CD4-positive, CD25-positive, alpha-beta regulatory T cell (primary cell): ENCODE measurements around the gene ZSWIM5. TPM values are rescaled to one million over a fixed set of nuclear protein-coding genes. Genes with fewer than 3 reads are reported as not detected.
"Not testable (repeated sequence)": the region's sequence is repeated elsewhere in the genome, so short reads cannot be mapped to it uniquely, and the experiment has no call there.

ENCODE experiments used
- ATAC-seq, 2 donors: fragments of 150-1000 bp; cut with Tn5 transposase; one replicate each; pipeline ENCODE4 v1.10.0; 2021; ENCODE audit warnings: low read depth in 2 of 2, moderate number of reproducible peaks in 2 of 2, moderate library complexity in 1 of 2
- DNase-seq, 3 donors: peaks; one replicate each; pipeline versions ENCODE4 v3.0.0 to v3.0.0-alpha.2; 2012 to 2022; ENCODE audit warnings: mixed read lengths in 1 of 3
- H3K27ac ChIP-seq: one replicate; pipeline ENCODE4 v1.7.0; 2013; ENCODE audit warnings: mild to moderate bottlenecking, low read length; ENCODE audit not compliant: insufficient read depth, poor library complexity, severe bottlenecking
- H3K27me3 ChIP-seq: one replicate; pipeline ENCODE4 v1.7.0; 2013; ENCODE audit warnings: low read length; ENCODE audit not compliant: control insufficient read depth, insufficient read depth
- H3K36me3 ChIP-seq: one replicate; pipeline ENCODE4 v1.7.0; 2013; ENCODE audit warnings: mild to moderate bottlenecking, low read length, moderate library complexity; ENCODE audit not compliant: control insufficient read depth, insufficient read depth
- H3K4me1 ChIP-seq: 2 replicates; pipeline ENCODE4 v1.7.0; 2013; ENCODE audit warnings: mild to moderate bottlenecking, low read length; ENCODE audit not compliant: insufficient read depth, control insufficient read depth, poor library complexity, severe bottlenecking
- H3K4me3 ChIP-seq: one replicate; pipeline ENCODE4 v1.7.0; 2013; ENCODE audit warnings: low read depth, mild to moderate bottlenecking, low read length, moderate library complexity
- H3K9me3 ChIP-seq, 2 experiments: 1 replicate in 1 of 2; 2 replicates in 1 of 2; pipeline ENCODE4 v1.7.0; 2013; ENCODE audit warnings: low read length in 2 of 2, mild to moderate bottlenecking in 1 of 2, moderate library complexity in 1 of 2; ENCODE audit not compliant: control insufficient read depth in 2 of 2
- H3K27ac Mint-ChIP-seq, 3 donors: one replicate each; pipeline ENCODE4 v1.8.0; 2020 to 2022; ENCODE audit warnings: mild to moderate bottlenecking in 3 of 3, mixed read lengths in 3 of 3, moderate library complexity in 2 of 3
- H3K27me3 Mint-ChIP-seq: one replicate; pipeline ENCODE4 v1.8.0; 2022; ENCODE audit warnings: mild to moderate bottlenecking, mixed read lengths
- H3K36me3 Mint-ChIP-seq: one replicate; pipeline ENCODE4 v1.8.0; 2020; ENCODE audit warnings: mixed read lengths
- H3K4me1 Mint-ChIP-seq, 4 donors: one replicate each; pipeline ENCODE4 v1.8.0; 2020 to 2022; ENCODE audit warnings: mixed read lengths in 4 of 4, mild to moderate bottlenecking in 1 of 4
- H3K4me3 Mint-ChIP-seq, 4 donors: one replicate each; pipeline ENCODE4 v1.8.0; 2020 to 2022; ENCODE audit warnings: mild to moderate bottlenecking in 4 of 4, mixed read lengths in 4 of 4, moderate library complexity in 3 of 4
- H3K9me3 Mint-ChIP-seq, 7 donors: one replicate each; pipeline ENCODE4 v1.8.0; 2020 to 2022; ENCODE audit warnings: mixed read lengths in 7 of 7, mild to moderate bottlenecking in 3 of 7, moderate library complexity in 2 of 7
- polyA plus RNA-seq, 4 donors: library from polyadenylated mRNA; unstranded; fragments of 300-500 nt; fragmentation: Illumina TruSeq; gene quantifications; one replicate each; pipeline ENCODE4 v1.2.3, GENCODE V29; 2021
- total RNA-seq: library from RNA; stranded (reverse); gene quantifications from one replicate; pipeline ENCODE4 v1.2.3, GENCODE V29; 2022

ZSWIM5 gene
- total and polyA plus RNA-seq, 5 donors from 2014 or later: 0.09 to 0.23 (median 0.10) TPM; not detected in 1

DNA sequence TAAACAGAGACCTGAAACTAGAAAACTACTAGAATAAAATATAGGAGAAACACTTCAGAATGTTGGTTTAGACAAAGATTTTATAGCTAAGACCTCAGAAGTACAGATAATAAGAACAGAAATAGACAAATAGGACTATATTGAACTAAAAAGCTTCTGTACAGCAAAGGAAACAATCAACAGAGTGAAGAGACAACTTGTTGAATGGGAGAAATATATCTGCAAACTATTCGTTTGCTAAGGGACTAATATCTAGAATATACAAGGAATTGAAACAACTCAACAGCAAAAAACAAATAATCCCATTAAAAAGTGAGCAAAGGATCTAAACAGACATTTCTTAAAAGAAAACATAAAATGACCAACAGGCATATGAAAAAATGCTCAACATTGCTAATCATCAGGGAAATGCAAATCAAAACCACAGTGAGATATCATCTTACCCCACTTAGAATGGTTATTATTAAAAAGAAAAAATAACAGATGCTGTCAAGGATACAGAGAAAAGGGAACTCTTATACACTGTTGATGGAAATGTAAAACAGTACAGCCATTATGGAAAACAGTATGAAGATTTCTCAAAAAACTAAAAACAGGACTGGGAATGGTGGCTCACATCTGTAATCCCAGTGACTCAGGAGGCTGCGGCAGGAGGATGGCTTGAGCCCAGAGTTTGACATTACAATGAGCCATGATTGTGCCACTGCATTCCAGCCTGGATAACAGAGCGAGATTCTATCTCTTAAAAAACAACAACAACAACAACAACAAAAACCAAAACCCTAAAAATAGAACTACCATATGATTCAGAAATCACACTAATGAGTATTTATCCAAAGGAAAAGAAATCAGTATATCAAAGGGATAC, 37.3 kb upstream of the ZSWIM5 start:
- Mint-ChIP-seq H3K9me3 (peaks cover 0 to 22% (median 6%) of the 10 kb centered on the region in 7 donors), H3K36me3 (peaks cover 8% of the 10 kb centered on the region), H3K27me3 (peaks cover 24% of the 10 kb centered on the region), H3K4me1 (peaks cover 0 to 9% (median 5%) of the 10 kb centered on the region in 4 donors), H3K4me3 (no peak overlapping the region), H3K27ac (no peak overlapping the region)
- Histone ChIP-seq H3K4me1 (no peaks in the 10 kb centered on the region), H3K27ac (no peak overlapping the region), H3K9me3 (no peaks in the 10 kb centered on the region), H3K27me3 (peaks cover 3% of the 10 kb centered on the region), H3K36me3 (no peaks in the 10 kb centered on the region), H3K4me3 (no peak overlapping the region)
- ATAC-seq: no peak
- no peak for DNase-seq

DNA sequence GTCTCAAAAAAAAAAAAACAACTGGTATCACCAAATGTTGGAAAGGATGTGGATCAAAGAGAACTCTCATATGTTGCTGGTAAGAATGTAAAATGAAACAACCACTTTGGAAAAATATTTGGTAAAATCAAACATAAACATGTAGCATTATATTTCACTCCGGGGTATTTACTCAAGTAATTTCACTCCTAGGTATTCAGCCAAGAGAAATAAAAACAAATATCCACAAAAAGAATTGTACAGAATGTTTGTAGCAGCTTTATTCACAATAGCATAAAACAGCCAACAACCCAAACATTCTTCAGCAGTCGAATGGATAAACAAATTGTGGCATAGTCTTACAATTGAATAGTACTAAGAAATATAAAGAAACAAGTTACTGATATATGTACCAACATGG, 32.4 kb upstream of the ZSWIM5 start:
- DNase-seq (no peak), ATAC-seq (no peak)
- no peaks in the 10 kb centered on the region for H3K4me1 Mint-ChIP-seq
- H3K27me3 Mint-ChIP-seq: peaks cover 20% of the 10 kb centered on the region
- no peaks in the 10 kb centered on the region for H3K36me3 ChIP-seq
- no peak overlapping the region for H3K4me3 ChIP-seq
- no peaks in the 10 kb centered on the region for H3K4me1 ChIP-seq
- no peak overlapping the region for H3K4me3 Mint-ChIP-seq
- peaks cover 4% of the 10 kb centered on the region for H3K36me3 Mint-ChIP-seq
- H3K27ac Mint-ChIP-seq: no peak overlapping the region
- no peaks in the 10 kb centered on the region for H3K27me3 ChIP-seq
- no peak overlapping the region for H3K27ac ChIP-seq
- H3K9me3 ChIP-seq: no peaks in the 10 kb centered on the region
- H3K9me3 Mint-ChIP-seq: peaks cover 3 to 18% (median 7%) of the 10 kb centered on the region in 7 donors

DNA sequence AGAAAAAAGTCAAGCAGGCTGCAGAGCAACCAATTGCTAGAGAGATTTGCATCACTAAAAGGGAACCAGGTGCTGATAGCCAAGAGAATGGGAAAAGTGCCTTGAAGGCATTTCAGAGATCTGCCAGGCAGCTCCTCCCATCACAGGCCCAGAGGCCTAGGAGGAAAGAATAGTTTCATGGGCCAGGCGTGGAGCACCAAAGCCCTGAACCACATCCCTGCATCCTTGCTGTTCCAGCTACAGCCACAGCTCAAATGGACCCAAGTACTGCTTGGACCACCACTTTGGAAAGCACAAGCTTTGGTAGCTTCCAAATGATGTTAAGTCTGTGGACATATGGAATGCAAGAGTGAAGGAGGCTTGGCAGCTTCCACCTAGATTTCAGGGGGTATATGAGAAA, 29.7 kb upstream of the ZSWIM5 start:
- ATAC-seq (no peak), DNase-seq (no peak)
- Mint-ChIP-seq H3K4me3 (no peak overlapping the region), H3K27ac (no peak overlapping the region), H3K9me3 (peaks cover 1 to 12% (median 4%) of the 10 kb centered on the region in 7 donors), H3K27me3 (peaks cover 17% of the 10 kb centered on the region), H3K4me1 (no peaks in the 10 kb centered on the region), H3K36me3 (no peaks in the 10 kb centered on the region)
- Histone ChIP-seq H3K27me3 (no peaks in the 10 kb centered on the region), H3K4me3 (no peak overlapping the region), H3K9me3 (no peaks in the 10 kb centered on the region), H3K4me1 (no peaks in the 10 kb centered on the region), H3K27ac (no peak overlapping the region), H3K36me3 (no peaks in the 10 kb centered on the region)

DNA sequence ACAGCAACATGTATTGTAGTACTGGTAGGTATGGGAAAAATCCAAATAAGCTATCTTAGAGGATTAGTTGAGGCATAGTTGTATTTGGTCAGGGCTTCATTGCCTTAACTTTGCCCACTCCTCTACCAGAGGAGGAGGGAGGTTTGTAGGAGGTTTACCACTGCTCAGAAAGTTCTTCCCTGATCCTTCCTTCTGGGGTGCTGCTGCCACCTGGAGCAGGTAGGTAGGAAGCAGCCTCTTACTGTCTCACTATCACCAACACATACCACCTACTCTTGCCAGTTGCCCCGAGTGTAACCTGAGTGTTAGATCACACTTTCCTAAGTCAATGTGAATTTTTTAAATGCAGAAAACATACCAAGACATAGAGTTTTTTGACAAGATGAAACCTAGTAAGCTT, 24.1 kb upstream of the ZSWIM5 start:
- H3K27me3 Mint-ChIP-seq: peaks cover 11% of the 10 kb centered on the region
- DNase-seq (peak in 1 of 3 donors; percentile 8), ATAC-seq (peak in 1 of 2 donors; percentile 57)
- Histone ChIP-seq H3K36me3 (no peaks in the 10 kb centered on the region), H3K4me3 (no peak overlapping the region), H3K27ac (no peak overlapping the region), H3K4me1 (no peaks in the 10 kb centered on the region), H3K27me3 (no peaks in the 10 kb centered on the region), H3K9me3 (no peaks in the 10 kb centered on the region)
- no peak overlapping the region for H3K4me3 Mint-ChIP-seq
- peaks cover 0 to 7% (median 2%) of the 10 kb centered on the region in 7 donors for H3K9me3 Mint-ChIP-seq
- no peaks in the 10 kb centered on the region for H3K4me1 Mint-ChIP-seq
- H3K27ac Mint-ChIP-seq: no peak overlapping the region
- no peaks in the 10 kb centered on the region for H3K36me3 Mint-ChIP-seq

DNA sequence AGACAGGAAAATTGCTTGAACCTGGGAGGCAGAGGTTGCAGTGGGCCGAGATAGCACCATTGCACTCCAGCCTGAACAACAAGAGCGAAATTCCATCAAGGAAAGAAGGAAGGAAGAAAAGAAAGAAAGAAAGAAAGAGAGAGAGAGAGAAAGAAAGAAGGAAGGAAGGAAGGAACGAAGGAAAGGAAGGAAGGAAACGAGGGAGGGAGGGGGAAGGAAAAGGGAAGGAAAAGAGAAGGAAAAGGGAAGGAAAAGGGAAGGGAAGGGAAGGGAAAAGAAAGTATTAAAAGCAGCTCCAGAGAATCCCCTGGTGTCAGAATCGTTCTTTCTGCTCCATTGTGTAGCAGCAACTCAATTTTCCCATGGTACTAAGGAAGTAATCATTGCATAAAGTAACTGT, 19.2 kb upstream of the ZSWIM5 start:
- DNase-seq (no peak), ATAC-seq (no peak)
- Mint-ChIP-seq H3K9me3 (peaks cover 0 to 2% (median 0%) of the 10 kb centered on the region in 7 donors), H3K27ac (no peak overlapping the region), H3K4me3 (no peak overlapping the region), H3K36me3 (no peaks in the 10 kb centered on the region), H3K4me1 (no peaks in the 10 kb centered on the region), H3K27me3 (peaks cover 8% of the 10 kb centered on the region)
- no peak overlapping the region for H3K27ac ChIP-seq
- no peaks in the 10 kb centered on the region for H3K9me3 ChIP-seq
- no peaks in the 10 kb centered on the region for H3K4me1 ChIP-seq
- H3K27me3 ChIP-seq: no peaks in the 10 kb centered on the region
- H3K36me3 ChIP-seq: no peaks in the 10 kb centered on the region
- H3K4me3 ChIP-seq: no peak overlapping the region

DNA sequence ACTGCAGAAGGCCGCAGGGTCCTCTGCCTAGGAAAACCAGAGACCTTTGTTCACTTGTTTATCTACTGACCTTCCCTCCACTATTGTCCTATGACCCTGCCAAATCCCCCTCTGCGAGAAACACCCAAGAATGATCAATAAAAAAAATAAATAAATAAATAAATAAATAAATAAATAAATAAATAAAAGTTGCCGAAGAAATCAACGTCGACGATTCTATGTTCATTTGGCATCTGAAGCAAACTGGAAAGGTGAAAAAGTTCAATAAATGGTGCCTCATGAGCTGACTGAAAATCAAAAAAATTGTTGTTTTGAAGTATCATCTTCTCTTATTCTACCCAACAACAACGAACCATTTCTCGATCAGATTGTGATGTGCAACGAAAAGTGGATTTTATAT, 17.3 kb upstream of the ZSWIM5 start:
- not testable (repeated sequence) for H3K27ac ChIP-seq, H3K27ac Mint-ChIP-seq, H3K4me3 ChIP-seq, H3K4me3 Mint-ChIP-seq, DNase-seq, H3K4me1 ChIP-seq, H3K27me3 Mint-ChIP-seq, H3K4me1 Mint-ChIP-seq, H3K36me3 Mint-ChIP-seq, H3K27me3 ChIP-seq, H3K9me3 Mint-ChIP-seq, ATAC-seq, H3K9me3 ChIP-seq, H3K36me3 ChIP-seq

DNA sequence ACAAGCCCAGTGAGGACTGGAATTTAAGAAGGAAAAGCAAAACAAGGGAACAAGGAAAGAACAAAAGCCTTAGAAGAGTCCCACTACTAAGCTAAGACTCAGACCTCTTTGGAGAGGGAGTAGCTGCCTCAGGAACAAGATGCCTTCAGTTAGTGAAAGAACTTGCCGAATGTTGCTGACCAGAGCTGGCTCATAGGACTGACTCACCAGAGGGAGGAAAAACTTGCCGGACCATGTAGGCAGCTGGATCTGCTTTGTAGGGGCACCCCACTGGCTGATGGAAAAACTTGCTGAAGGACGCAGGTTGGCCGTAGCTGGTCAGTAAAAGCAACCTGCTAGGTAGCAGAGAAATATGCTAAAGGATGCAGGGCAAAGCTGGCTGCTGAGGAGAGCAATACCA, 15.3 kb upstream of the ZSWIM5 start:
- Histone ChIP-seq H3K4me1 (no peaks in the 10 kb centered on the region), H3K36me3 (no peaks in the 10 kb centered on the region), H3K27me3 (peaks cover 6% of the 10 kb centered on the region), H3K9me3 (no peaks in the 10 kb centered on the region), H3K27ac (no peak overlapping the region), H3K4me3 (no peak overlapping the region)
- Mint-ChIP-seq H3K4me1 (no peaks in the 10 kb centered on the region), H3K27ac (no peak overlapping the region), H3K27me3 (peaks cover 4% of the 10 kb centered on the region), H3K36me3 (no peaks in the 10 kb centered on the region), H3K9me3 (peaks cover 0 to 4% (median 0%) of the 10 kb centered on the region in 7 donors), H3K4me3 (no peak overlapping the region)
- no peak for DNase-seq
- no peak for ATAC-seq

DNA sequence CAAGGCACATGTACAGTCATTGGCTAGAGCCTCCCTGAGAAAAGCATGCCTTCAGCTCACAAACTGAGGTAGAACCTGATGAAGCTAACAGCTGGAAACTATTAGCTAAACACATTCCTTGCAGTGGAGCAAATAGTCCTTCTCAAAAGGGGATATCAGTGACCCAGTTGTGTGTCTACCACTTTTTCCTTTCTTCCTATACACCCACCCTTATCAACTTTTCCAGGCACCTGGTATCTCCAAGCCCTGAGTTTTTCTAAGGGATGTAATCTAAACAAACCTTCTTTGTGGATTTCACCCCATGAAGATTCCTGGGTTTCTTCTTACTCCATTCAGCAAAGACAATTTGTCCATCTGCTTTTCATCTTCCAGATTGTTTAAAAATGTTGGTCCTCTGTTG, 10.5 kb upstream of the ZSWIM5 start:
- no peak overlapping the region for H3K4me3 Mint-ChIP-seq
- no peak overlapping the region for H3K4me3 ChIP-seq
- DNase-seq (no peak), ATAC-seq (no peak)
- H3K27me3 Mint-ChIP-seq: peaks cover 7% of the 10 kb centered on the region
- H3K27me3 ChIP-seq: peaks cover 9% of the 10 kb centered on the region
- no peaks in the 10 kb centered on the region for H3K36me3 Mint-ChIP-seq
- H3K36me3 ChIP-seq: no peaks in the 10 kb centered on the region
- peaks cover 0 to 7% (median 0%) of the 10 kb centered on the region in 7 donors for H3K9me3 Mint-ChIP-seq
- no peaks in the 10 kb centered on the region for H3K4me1 Mint-ChIP-seq
- no peaks in the 10 kb centered on the region for H3K4me1 ChIP-seq
- no peaks in the 10 kb centered on the region for H3K9me3 ChIP-seq
- H3K27ac Mint-ChIP-seq: no peak overlapping the region
- H3K27ac ChIP-seq: no peak overlapping the region
